GM12878 (cell line): Measurements from ENCODE around the gene CAMK2B. TPM values are rescaled to one million over a fixed set of nuclear protein-coding genes. Genes with fewer than 3 reads are reported as not detected.
A peak's percentile ranks its signal among the peaks of the same experiment; 100 is the strongest.

Experiments
- ATAC-seq: fragments of 200-7000 bp; cut with Tn5 transposase; 3 replicates; pipeline ENCODE4 v1.9.1; 2020; ENCODE audit warnings: mild to moderate bottlenecking, moderate library complexity
- BruUV-seq: library from RNA; stranded (reverse); fragments of 400-500 nt; replicated peaks from 2 replicates; lab custom pipeline; 2021; lab: Mats Ljungman, UMichigan
- CTCF ChIA-PET: fragments of 300-600 bp; sonication (Branson Sonifier 250); formaldehyde crosslinking; extraction: SDS; loops from one replicate; lab custom pipeline; 2021; ENCODE audit warnings: inconsistent platforms; lab: Yijun Ruan, JAX
- POLR2A ChIA-PET: fragments of 350-600 bp; formaldehyde crosslinking; extraction: SDS; loops from one replicate; lab custom pipeline; 2021; ENCODE audit warnings: inconsistent platforms; lab: Charles Lee
- RAD21 ChIA-PET: fragments of 300-600 bp; sonication (Branson Sonifier 250); formaldehyde crosslinking; loops from one replicate; lab custom pipeline; 2023; ENCODE audit warnings: antibody characterized with exemption; ENCODE audit not compliant: unreplicated experiment; lab: Charles Lee
- SMC1A ChIA-PET: fragments of 300-600 bp; sonication (Branson Sonifier 250); formaldehyde crosslinking; loops from one replicate; lab custom pipeline; 2023; ENCODE audit not compliant: unreplicated experiment, uncharacterized antibody; lab: Charles Lee
- DNase-seq: peaks from one replicate; pipeline ENCODE4 v3.0.0-alpha.2; 2011; ENCODE audit warnings: low read depth, low spot score
- FAIRE-seq: peaks from 3 replicates; lab custom pipeline; 2011; peaks lifted over from hg19 to GRCh38; lab: Jason Lieb, UNC
- H2AFZ ChIP-seq: 2 replicates; pipeline ENCODE4 v1.6.0; 2011; ENCODE audit warnings: low read depth, low read length, control low read depth; ENCODE audit not compliant: control insufficient read depth
- H3K27ac ChIP-seq: 2 replicates; pipeline ENCODE4 v1.5.1; 2011; ENCODE audit warnings: control low read depth; ENCODE audit not compliant: control insufficient read depth, insufficient read depth
- H3K27me3 ChIP-seq, 2 experiments: replicated peaks in 1 of 2; 2 replicates each; pipeline versions ENCODE4 v1.6.0 to v1.6.1; 2011; ENCODE audit warnings: low read length in 1 of 2; ENCODE audit not compliant: control insufficient read depth in 2 of 2, insufficient read depth in 2 of 2
- H3K36me3 ChIP-seq, 2 experiments: 2 replicates each; pipeline ENCODE4 v1.5.1; 2011; ENCODE audit warnings: low read length in 1 of 2; ENCODE audit not compliant: control insufficient read depth in 2 of 2, insufficient read depth in 2 of 2
- H3K4me1 ChIP-seq: 2 replicates; pipeline ENCODE4 v1.6.1; 2011; ENCODE audit warnings: mild to moderate bottlenecking, low read length, moderate library complexity, mixed read lengths; ENCODE audit not compliant: control insufficient read depth, insufficient read depth
- H3K4me2 ChIP-seq: 2 replicates; pipeline ENCODE4 v1.6.0; 2011; ENCODE audit warnings: control low read depth; ENCODE audit not compliant: control insufficient read depth, insufficient read depth
- H3K4me3 ChIP-seq: fragments of 200-600 bp; sonication (generic); 2 replicates; pipeline ENCODE4 v1.5.1; 2016
- H3K79me2 ChIP-seq: 2 replicates; pipeline ENCODE4 v1.6.0; 2011; ENCODE audit warnings: low read length; ENCODE audit not compliant: control insufficient read depth, insufficient read depth
- H3K9ac ChIP-seq: 2 replicates; pipeline ENCODE4 v1.8.0; 2011; ENCODE audit warnings: low read length, control low read depth, mixed read lengths; ENCODE audit not compliant: control insufficient read depth, insufficient read depth
- H3K9me3 ChIP-seq: replicated peaks from 3 replicates; pipeline ENCODE4 v1.5.1; 2011; ENCODE audit warnings: mild to moderate bottlenecking, low read length; ENCODE audit not compliant: control insufficient read depth, insufficient read depth
- H4K20me1 ChIP-seq: 2 replicates; pipeline ENCODE4 v1.6.0; 2011; ENCODE audit not compliant: control insufficient read depth, insufficient read depth
- ASH2L ChIP-seq: fragments of 300-600, 200-600 bp; sonication (generic); IDR thresholded peaks from 2 replicates; pipeline ENCODE4 v1.6.1; 2017; ENCODE audit warnings: low read depth, mild to moderate bottlenecking, borderline replicate concordance
- ESRRA ChIP-seq: IDR thresholded peaks from 2 replicates; pipeline ENCODE4 v1.6.1; 2012; ENCODE audit warnings: mild to moderate bottlenecking, low read length, improper control_type of control experiment
- EZH2 ChIP-seq: IDR thresholded peaks from 2 replicates; pipeline ENCODE4 v1.6.1; 2012; ENCODE audit warnings: low read depth, mild to moderate bottlenecking, control low read depth, inconsistent platforms, low read length, borderline replicate concordance; ENCODE audit not compliant: control insufficient read depth
- HSF1 ChIP-seq: fragments of 150-350 bp; IDR thresholded peaks from 2 replicates; pipeline ENCODE4 v1.6.1; 2014; ENCODE audit warnings: mild to moderate bottlenecking, low read depth, low read length
- NR2C2 ChIP-seq: IDR thresholded peaks from 2 replicates; pipeline ENCODE4 v1.6.1; 2011; ENCODE audit warnings: borderline replicate concordance, low read depth; ENCODE audit not compliant: control insufficient read depth, insufficient read length
- RBBP5 ChIP-seq: fragments of 200-600 bp; sonication (generic); conservative IDR thresholded peaks from 2 replicates; pipeline ENCODE4 v1.6.1; 2016
- YBX1 ChIP-seq: fragments of 450-650 bp; IDR thresholded peaks from 2 replicates; pipeline ENCODE4 v1.6.1; 2016; ENCODE audit warnings: antibody characterized with exemption
- WGBS: methylation state at CpG from one replicate; pipeline ENCODE4 v1.1.6; 2016; ENCODE audit warnings: low lambda C conversion rate; ENCODE audit not compliant: insufficient replicate concordance, insufficient coverage; ENCODE audit errors: missing lambda C conversion rate; 5-methylcytosine and 5-hydroxymethylcytosine counted together
- in situ Hi-C: fragments of 300-500 bp; cut with MboI; formaldehyde crosslinking; loops from 9 replicates; pipeline ENCODE4 v1.14.3; 2018; ENCODE audit warnings: mixed read lengths
- intact Hi-C: fragments of 100-400 bp; cut with micrococcal nuclease; formaldehyde crosslinking; loops from one replicate; pipeline ENCODE4 v1.14.2; 2022; ENCODE audit not compliant: unreplicated experiment
- polyA plus RNA-seq, 11 experiments: library from polyadenylated mRNA; depleted of rRNA in 4 of 11; unstranded in 6 of 11; stranded (reverse) in 5 of 11; fragments of >200 nt; fragmentation: Nextera tagmentation in 4 of 11; fragmentation: Illumina TruSeq in 1 of 11; extraction: Ambion mirVana in 4 of 11; extraction: Trizol in 1 of 11; gene quantifications; 1 replicate in 1 of 11; 2 replicates in 10 of 11; pipeline versions ENCODE4 v1.2.1 to v1.2.3, GENCODE V29; 2011 to 2016; ENCODE audit warnings: inconsistent platforms in 2 of 11, missing spikeins in 2 of 11, low read depth in 1 of 11
- total RNA-seq, 4 experiments: library from RNA; depleted of rRNA in 3 of 4; stranded (reverse); fragments of >200 nt in 3 of 4; fragmentation: Illumina TruSeq in 1 of 4; extraction: Trizol in 1 of 4; gene quantifications; 2 replicates each; pipeline versions ENCODE4 v1.2.1 to v1.2.3, GENCODE V29; 2013 to 2021
- TF ChIP-seq, protein P1 (sequence below): fragments of 450-650 bp; IDR thresholded peaks from 2 replicates; pipeline ENCODE4 v1.6.1; 2017; ENCODE audit warnings: mild to moderate bottlenecking, moderate library complexity
- TF ChIP-seq, protein P2 (sequence below): fragments of 450-650 bp; conservative IDR thresholded peaks from 2 replicates; pipeline ENCODE4 v1.6.1; 2017; ENCODE audit warnings: mild to moderate bottlenecking, moderate library complexity
- TF ChIP-seq, protein P3 (sequence below): IDR thresholded peaks from 2 replicates; pipeline ENCODE4 v1.6.1; 2012; ENCODE audit warnings: low read depth, low read length, improper control_type of control experiment

Gene CAMK2B
- total and polyA plus RNA-seq, 10 of the 15 experiments (the other 5 are each of a cell fraction or from before 2014, with no cell fraction given), result 0.06 to 0.23 (median 0.11) TPM; not detected in 5

DNA sequence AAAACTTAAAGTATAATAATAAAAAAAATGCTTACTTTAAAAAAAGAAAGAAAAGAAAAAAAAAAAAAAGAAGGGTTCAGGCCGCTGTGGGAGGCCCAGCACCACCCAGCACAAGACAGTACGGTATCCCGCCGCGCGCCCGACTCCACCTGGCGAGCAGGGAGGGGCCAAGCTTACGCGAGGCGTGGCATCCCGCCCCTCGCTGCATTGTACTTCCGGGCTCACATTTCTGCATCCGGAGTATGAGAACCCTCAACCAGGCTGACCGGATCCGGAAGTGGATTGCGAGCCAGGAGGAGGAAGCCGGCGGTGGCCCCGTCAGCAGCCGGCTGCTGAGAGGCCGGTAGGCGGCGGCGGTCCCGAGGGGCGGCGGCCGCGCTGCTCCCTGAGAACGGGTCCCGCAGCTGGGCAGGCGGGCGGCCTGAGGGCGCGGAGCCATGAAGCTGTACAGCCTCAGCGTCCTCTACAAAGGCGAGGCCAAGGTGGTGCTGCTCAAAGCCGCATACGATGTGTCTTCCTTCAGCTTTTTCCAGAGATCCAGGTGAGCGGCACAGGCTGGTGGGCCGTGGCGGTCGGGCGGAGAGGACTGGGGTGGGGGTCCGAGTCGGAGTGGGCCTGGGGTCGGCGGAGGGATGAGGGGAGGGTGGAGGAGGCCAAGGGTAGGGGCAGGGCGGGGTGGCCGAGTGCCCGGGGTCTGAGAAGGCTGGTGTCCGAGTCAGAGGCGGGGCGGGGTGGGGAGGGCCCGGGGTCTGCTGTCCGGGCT is 124.5 kb downstream of the CAMK2B start, which contains the start of gene YKT6:
YKT6 (plus strand) TSS at position 280 of the 763 bp plus-strand sequence; CDS start at position 438, 158 bp downstream.
- DNase-seq (peak; percentile 84), FAIRE-seq (peak; percentile 96), ATAC-seq (peak; percentile 99)
- BruUV-seq, result no TSS peak
- Histone ChIP-seq H3K4me3 (peak within 1 kb of the TSS; percentile 94), H3K4me1 (no peaks in the 10 kb centered on the region; the same call in 1 of the 2 replicates), H2AFZ (peak within 1 kb of the TSS; percentile 45), H3K9me3 (no peaks in the 10 kb centered on the region), H3K27me3 (no peaks in the 10 kb centered on the region), H3K36me3 (peaks cover 3 to 15% of the 10 kb centered on the region in 2 experiments; a peak in 3 of 4 replicates), H3K4me2 (peak within 1 kb of the TSS; percentile 88), H4K20me1 (no peaks in the 10 kb centered on the region), H3K27ac (peak within 1 kb of the TSS; percentile 16; the same call in 1 of the 2 replicates), H3K9ac (peak within 1 kb of the TSS; percentile 60), H3K79me2 (peaks cover 28% of the 10 kb centered on the region)
- ChIA-PET SMC1A (interaction anchor here (0.7 to 0.9 kb wide), 2 partner anchors 14 to 120 kb away, joined by 3 read pairs; no protein-coding TSS in a partner anchor), RAD21 (interaction anchor here (0.6 to 1.8 kb wide), 3 partner anchors 120 to 413 kb away, joined by 3 to 8 read pairs (median 6); no protein-coding TSS in a partner anchor), POLR2A (interaction anchor here (0.6 to 2.6 kb wide), 6 partner anchors 78 to 413 kb away, joined by 3 to 9 read pairs (median 4); partner anchors contain the start of gene DBNL), CTCF (interaction anchor here (0.6 to 1.6 kb wide), 7 partner anchors 14 to 290 kb away, joined by 3 to 5 read pairs (median 3); no protein-coding TSS in a partner anchor)
- intact Hi-C loops (no loop called here), in situ Hi-C loops (no loop called here)
- 2% methylated on average over 47 of the region's 58 CpGs for WGBS
- TF ChIP-seq, protein P1, sequence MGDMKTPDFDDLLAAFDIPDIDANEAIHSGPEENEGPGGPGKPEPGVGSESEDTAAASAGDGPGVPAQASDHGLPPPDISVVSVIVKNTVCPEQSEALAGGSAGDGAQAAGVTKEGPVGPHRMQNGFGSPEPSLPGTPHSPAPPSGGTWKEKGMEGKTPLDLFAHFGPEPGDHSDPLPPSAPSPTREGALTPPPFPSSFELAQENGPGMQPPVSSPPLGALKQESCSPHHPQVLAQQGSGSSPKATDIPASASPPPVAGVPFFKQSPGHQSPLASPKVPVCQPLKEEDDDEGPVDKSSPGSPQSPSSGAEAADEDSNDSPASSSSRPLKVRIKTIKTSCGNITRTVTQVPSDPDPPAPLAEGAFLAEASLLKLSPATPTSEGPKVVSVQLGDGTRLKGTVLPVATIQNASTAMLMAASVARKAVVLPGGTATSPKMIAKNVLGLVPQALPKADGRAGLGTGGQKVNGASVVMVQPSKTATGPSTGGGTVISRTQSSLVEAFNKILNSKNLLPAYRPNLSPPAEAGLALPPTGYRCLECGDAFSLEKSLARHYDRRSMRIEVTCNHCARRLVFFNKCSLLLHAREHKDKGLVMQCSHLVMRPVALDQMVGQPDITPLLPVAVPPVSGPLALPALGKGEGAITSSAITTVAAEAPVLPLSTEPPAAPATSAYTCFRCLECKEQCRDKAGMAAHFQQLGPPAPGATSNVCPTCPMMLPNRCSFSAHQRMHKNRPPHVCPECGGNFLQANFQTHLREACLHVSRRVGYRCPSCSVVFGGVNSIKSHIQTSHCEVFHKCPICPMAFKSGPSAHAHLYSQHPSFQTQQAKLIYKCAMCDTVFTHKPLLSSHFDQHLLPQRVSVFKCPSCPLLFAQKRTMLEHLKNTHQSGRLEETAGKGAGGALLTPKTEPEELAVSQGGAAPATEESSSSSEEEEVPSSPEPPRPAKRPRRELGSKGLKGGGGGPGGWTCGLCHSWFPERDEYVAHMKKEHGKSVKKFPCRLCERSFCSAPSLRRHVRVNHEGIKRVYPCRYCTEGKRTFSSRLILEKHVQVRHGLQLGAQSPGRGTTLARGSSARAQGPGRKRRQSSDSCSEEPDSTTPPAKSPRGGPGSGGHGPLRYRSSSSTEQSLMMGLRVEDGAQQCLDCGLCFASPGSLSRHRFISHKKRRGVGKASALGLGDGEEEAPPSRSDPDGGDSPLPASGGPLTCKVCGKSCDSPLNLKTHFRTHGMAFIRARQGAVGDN, result no peak; the same call in 1 of the 2 replicates
- TF ChIP-seq HSF1 (no peak), YBX1 (no peak), ESRRA (no peak), RBBP5 (no peak), ASH2L (no peak), NR2C2 (no peak), EZH2 (no peak)
- TF ChIP-seq, protein P2, sequence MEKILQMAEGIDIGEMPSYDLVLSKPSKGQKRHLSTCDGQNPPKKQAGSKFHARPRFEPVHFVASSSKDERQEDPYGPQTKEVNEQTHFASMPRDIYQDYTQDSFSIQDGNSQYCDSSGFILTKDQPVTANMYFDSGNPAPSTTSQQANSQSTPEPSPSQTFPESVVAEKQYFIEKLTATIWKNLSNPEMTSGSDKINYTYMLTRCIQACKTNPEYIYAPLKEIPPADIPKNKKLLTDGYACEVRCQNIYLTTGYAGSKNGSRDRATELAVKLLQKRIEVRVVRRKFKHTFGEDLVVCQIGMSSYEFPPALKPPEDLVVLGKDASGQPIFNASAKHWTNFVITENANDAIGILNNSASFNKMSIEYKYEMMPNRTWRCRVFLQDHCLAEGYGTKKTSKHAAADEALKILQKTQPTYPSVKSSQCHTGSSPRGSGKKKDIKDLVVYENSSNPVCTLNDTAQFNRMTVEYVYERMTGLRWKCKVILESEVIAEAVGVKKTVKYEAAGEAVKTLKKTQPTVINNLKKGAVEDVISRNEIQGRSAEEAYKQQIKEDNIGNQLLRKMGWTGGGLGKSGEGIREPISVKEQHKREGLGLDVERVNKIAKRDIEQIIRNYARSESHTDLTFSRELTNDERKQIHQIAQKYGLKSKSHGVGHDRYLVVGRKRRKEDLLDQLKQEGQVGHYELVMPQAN, result peak; percentile 76
- TF ChIP-seq, protein P3, sequence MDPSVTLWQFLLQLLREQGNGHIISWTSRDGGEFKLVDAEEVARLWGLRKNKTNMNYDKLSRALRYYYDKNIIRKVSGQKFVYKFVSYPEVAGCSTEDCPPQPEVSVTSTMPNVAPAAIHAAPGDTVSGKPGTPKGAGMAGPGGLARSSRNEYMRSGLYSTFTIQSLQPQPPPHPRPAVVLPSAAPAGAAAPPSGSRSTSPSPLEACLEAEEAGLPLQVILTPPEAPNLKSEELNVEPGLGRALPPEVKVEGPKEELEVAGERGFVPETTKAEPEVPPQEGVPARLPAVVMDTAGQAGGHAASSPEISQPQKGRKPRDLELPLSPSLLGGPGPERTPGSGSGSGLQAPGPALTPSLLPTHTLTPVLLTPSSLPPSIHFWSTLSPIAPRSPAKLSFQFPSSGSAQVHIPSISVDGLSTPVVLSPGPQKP, result peak; percentile 93
